Urinary bladder (tissue), 4 donors: ENCODE measurements around the gene HECTD4. TPM values are rescaled to one million over a fixed set of nuclear protein-coding genes. Genes with fewer than 3 reads are reported as not detected.
"Not testable (repeated sequence)": the region's sequence is repeated elsewhere in the genome, so short reads cannot be mapped to it uniquely, and the experiment has no call there.

Source experiments
- DNase-seq: peaks from one replicate; pipeline ENCODE4 v3.0.0-alpha.2; 2015; ENCODE audit errors: extremely low spot score
- H3K27ac ChIP-seq: one replicate; pipeline ENCODE4 v1.5.1; 2013; ENCODE audit warnings: low read depth, mild to moderate bottlenecking, moderate library complexity
- H3K36me3 ChIP-seq: one replicate; pipeline ENCODE4 v1.6.1; 2013; ENCODE audit warnings: mild to moderate bottlenecking, moderate library complexity; ENCODE audit not compliant: insufficient read depth
- H3K4me1 ChIP-seq: one replicate; pipeline ENCODE4 v1.6.1; 2013; ENCODE audit warnings: mild to moderate bottlenecking, moderate library complexity; ENCODE audit not compliant: insufficient read depth
- H3K4me3 ChIP-seq: one replicate; pipeline ENCODE4 v1.5.1; 2013; ENCODE audit warnings: low read depth, low read length
- WGBS: extraction: QIAGEN DNeasy Blood & Tissue Kit; methylation state at CpG from one replicate; pipeline ENCODE4 v1.1.7; 2013; 5-methylcytosine and 5-hydroxymethylcytosine counted together
- polyA plus RNA-seq: library from polyadenylated mRNA; stranded (reverse); fragments of 200-250 nt; gene quantifications from one replicate; pipeline ENCODE4 v1.2.3, GENCODE V29; 2013
- total RNA-seq: library from RNA; depleted of rRNA; stranded (reverse); fragments of >200 nt; gene quantifications from one replicate; pipeline ENCODE4 v1.2.3, GENCODE V29; 2014
- donor health status: healthy with polysubstance abuse.
- donor health status: healthy.

Gene HECTD4
- total and polyA plus RNA-seq, 2 donors = 8.6 to 87.2 TPM

DNA sequence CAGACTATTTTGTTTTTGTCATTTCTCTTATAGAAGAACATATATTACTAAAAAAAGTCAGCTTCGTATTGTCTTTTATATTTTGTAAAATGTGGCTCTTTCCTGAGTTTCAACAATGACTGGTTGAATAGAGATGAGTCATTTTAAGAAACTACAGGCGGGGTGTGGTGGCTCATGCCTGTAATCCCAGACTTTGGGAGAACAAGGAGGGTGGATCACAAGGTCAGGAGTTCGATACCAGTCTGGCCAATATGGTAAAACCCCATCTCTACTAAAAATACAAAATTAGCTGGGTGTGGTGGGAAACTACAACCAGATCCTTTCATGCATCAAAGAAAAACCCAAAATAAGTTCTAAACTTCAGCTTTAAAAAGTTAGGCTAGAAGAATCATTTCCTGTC lies 28.8 kb downstream of the HECTD4 start:
- H3K4me3 ChIP-seq = no peak overlapping the region
- no peak overlapping the region for H3K27ac ChIP-seq
- 82% methylated on average over 3 of the region's 3 CpGs for WGBS
- no peaks in the 10 kb centered on the region for H3K4me1 ChIP-seq
- no peak for DNase-seq
- H3K36me3 ChIP-seq = peaks cover 1% of the 10 kb centered on the region

- peaks cover 2% of the 10 kb centered on the region for H3K36me3 ChIP-seq
- WGBS = 90% methylated on average over 1 of the region's 1 CpG
- H3K4me1 ChIP-seq = no peaks in the 10 kb centered on the region
- no peak overlapping the region for H3K27ac ChIP-seq
- DNase-seq = no peak
- no peak overlapping the region for H3K4me3 ChIP-seq
Measured at GRCh38 chr12:112352921-112353320, 29.3 kb downstream of the HECTD4 start.

DNA sequence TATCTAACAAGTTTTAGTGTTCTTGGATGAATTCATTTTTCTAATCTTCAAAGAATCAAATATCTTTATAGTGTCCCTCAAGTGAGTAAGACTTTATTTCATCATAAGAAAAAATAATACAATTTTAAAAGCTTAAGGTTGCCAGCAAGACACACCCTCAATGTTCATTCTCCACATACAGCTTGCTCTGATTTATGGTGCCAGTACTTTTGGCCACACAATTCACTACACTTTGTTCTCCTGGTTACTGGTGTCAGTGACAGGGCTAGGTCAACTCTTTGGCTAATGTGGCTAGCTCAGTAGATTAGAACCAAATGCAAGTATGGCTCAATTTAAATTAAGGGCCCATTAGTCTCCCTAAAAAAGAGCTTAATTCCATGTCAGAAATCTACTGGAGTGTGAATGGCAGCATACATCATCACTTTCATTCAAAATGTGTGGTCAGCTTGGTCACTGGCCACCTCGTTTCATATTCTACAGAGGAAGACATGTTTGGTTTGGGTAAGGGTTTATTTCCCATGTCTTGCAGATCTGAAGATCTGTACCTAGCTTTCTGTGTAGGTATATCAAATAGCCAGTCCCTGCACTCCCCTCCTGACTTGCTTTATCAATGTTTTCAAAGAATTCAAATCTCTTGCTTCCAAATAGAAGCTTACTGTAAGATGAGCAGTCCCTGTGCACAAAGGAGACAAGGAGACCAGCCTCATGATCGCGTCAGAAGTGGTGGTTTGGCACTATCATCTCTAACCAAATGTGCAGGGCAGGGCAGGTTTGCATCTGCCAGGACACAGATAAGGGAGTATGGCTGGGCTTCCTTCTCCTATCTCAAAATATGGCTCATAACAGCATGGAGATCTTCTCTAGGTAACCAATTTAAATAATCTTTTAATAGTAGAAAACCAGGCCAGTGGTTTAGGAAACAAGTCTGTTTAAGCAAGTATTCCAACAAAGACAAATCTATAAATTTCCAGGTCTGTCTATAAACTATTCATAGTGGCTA lies 31.3 kb downstream of the HECTD4 start:
- no peak for DNase-seq
- peaks cover 2% of the 10 kb centered on the region for H3K36me3 ChIP-seq
- no peak overlapping the region for H3K27ac ChIP-seq
- no peak overlapping the region for H3K4me3 ChIP-seq
- 73% methylated on average over 3 of the region's 3 CpGs for WGBS
- H3K4me1 ChIP-seq = no peaks in the 10 kb centered on the region

DNA sequence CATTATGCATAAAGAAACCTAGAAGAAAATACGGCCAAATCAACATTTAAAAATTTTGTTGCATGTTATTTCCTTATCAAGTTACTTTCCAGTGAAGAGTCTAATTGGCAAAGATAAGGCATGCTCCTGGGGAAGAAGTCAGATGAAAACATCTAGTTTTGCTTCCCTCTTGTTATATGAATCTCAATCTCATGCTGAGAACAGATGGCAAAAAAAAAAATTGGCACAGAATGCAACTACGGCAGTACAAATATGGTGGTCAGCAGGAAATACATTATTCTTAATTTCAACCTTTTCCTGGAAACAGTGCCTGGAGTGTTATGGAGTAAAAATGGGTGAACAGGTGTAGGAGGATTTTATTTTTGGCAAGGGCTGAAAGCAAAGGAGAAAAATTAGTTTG lies 32.8 kb downstream of the HECTD4 start:
- H3K4me1 ChIP-seq = no peaks in the 10 kb centered on the region
- WGBS = 72% methylated on average over 2 of the region's 2 CpGs
- DNase-seq = no peak

GRCh38 chr12:112348926-112349325 lies 33.3 kb downstream of the HECTD4 start:
- WGBS = 97% methylated on average over 6 of the region's 6 CpGs
- H3K27ac ChIP-seq, DNase-seq, H3K4me1 ChIP-seq, H3K36me3 ChIP-seq, H3K4me3 ChIP-seq: not testable (repeated sequence)

More for the DNA sequence above, 32.8 kb downstream of the HECTD4 start:
- H3K27ac ChIP-seq = no peak overlapping the region
- H3K4me3 ChIP-seq = no peak overlapping the region
- H3K36me3 ChIP-seq = peaks cover 2% of the 10 kb centered on the region

DNA sequence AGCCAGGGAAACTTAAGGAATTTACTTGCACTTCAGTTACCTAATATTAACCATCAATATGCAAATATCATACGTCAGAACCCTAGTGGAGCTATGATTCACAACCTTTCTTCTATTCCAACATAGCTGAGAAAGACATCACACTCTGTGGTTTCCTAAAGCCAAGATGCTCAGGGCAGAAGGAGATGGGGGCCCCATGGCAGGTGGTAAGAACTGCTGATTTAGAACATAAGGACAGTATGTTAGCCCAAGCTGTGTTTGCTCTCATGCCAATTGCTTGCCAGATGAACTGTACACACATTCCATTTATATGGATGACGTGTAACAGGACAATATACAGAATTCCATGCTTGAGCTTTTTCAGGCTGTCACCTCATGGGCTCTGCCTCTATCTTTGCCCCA lies 34.6 kb downstream of the HECTD4 start:
- DNase-seq = no peak
- peaks cover 2% of the 10 kb centered on the region for H3K36me3 ChIP-seq
- no peak overlapping the region for H3K4me3 ChIP-seq
- no peak overlapping the region for H3K27ac ChIP-seq
- no peaks in the 10 kb centered on the region for H3K4me1 ChIP-seq
- 66% methylated on average over 2 of the region's 2 CpGs for WGBS

DNA sequence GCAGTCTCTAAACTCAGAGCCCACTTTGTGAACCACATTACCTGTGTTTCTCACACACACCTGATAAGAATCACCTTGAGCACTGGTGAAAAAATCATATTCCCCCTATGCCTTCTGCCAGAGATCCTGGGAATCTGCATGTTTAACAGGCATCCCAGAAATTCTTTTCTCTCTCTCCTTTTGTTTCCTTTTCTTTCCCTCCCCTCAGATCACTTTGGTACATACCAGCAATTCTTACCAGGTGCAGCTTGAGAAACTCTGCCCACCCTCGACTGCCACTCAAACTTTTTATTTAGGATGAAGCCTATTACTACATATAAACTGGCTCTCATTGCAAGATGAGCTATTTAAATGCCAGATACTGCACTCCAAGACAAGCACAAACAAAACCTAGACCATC lies 36.0 kb downstream of the HECTD4 start:
- 80% methylated on average over 1 of the region's 1 CpG for WGBS
- DNase-seq = no peak
- no peak overlapping the region for H3K4me3 ChIP-seq

GRCh38 chr12:112344220-112344619 lies 38.0 kb downstream of the HECTD4 start:
- H3K4me3 ChIP-seq = no peak overlapping the region

More for the DNA sequence above, 36.0 kb downstream of the HECTD4 start:
- H3K36me3 ChIP-seq = peaks cover 2% of the 10 kb centered on the region
- H3K27ac ChIP-seq = no peak overlapping the region
- no peaks in the 10 kb centered on the region for H3K4me1 ChIP-seq

DNA sequence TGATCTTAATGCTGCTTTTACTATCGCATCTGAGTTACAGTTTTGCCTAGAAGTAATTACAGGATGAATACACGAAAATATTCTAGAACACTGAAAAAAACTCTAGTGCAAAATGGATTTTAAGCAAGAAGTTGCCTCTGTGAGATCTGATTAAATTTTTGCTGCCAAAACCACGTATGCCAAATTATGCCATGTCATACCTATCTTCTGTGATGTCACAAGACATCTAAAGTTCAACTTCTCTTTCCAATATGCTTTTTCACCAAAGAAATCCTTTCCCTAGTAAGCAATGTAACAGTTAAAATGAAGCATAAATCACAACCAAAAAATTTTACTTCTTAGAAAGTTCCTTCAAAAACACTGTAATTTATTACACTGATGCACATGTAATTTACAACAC lies 39.6 kb downstream of the HECTD4 start:
- Histone ChIP-seq H3K4me3 (no peak overlapping the region), H3K36me3 (no peaks in the 10 kb centered on the region), H3K27ac (no peak overlapping the region), H3K4me1 (no peaks in the 10 kb centered on the region)
- DNase-seq = no peak
- WGBS = 78% methylated on average over 3 of the region's 3 CpGs

More at GRCh38 chr12:112344220-112344619, 38.0 kb downstream of the HECTD4 start:
- WGBS = 92% methylated on average over 1 of the region's 1 CpG
- peaks cover 2% of the 10 kb centered on the region for H3K36me3 ChIP-seq
- no peak for DNase-seq
- no peak overlapping the region for H3K27ac ChIP-seq
- H3K4me1 ChIP-seq = no peaks in the 10 kb centered on the region

GRCh38 chr12:112341046-112341825 lies 41.0 kb downstream of the HECTD4 start:
- DNase-seq = no peak

GRCh38 chr12:112340230-112340629 lies 42.0 kb downstream of the HECTD4 start:
- no peak overlapping the region for H3K27ac ChIP-seq
- no peaks in the 10 kb centered on the region for H3K36me3 ChIP-seq
- WGBS = 77% methylated on average over 3 of the region's 3 CpGs
- no peak overlapping the region for H3K4me3 ChIP-seq
- DNase-seq = no peak
- no peaks in the 10 kb centered on the region for H3K4me1 ChIP-seq

More at GRCh38 chr12:112341046-112341825, 41.0 kb downstream of the HECTD4 start:
- no peaks in the 10 kb centered on the region for H3K36me3 ChIP-seq
- no peak overlapping the region for H3K27ac ChIP-seq
- WGBS = 59% methylated on average over 4 of the region's 4 CpGs
- no peak overlapping the region for H3K4me3 ChIP-seq
- H3K4me1 ChIP-seq = no peaks in the 10 kb centered on the region

- H3K36me3 ChIP-seq, H3K27ac ChIP-seq, DNase-seq, H3K4me1 ChIP-seq, H3K4me3 ChIP-seq: not testable (repeated sequence)
- 90% methylated on average over 1 of the region's 1 CpG for WGBS
Measured at GRCh38 chr12:112334999-112335398, 47.2 kb downstream of the HECTD4 start.

- H3K27ac ChIP-seq = no peak overlapping the region
- WGBS = 44% methylated on average over 3 of the region's 3 CpGs
Measured at GRCh38 chr12:112333019-112333418, 49.2 kb downstream of the HECTD4 start.

More at GRCh38 chr12:112333019-112333418, 49.2 kb downstream of the HECTD4 start:
- H3K4me1 ChIP-seq = no peaks in the 10 kb centered on the region
- DNase-seq = no peak
- H3K4me3 ChIP-seq = no peak overlapping the region
- no peaks in the 10 kb centered on the region for H3K36me3 ChIP-seq
